SKM-1 treated with dmso at 0.1 percent for 144 hours (cell line): ENCODE results near the gene CREBBP.

ENCODE experiments used
- DNase-seq: peaks from one replicate; lab custom pipeline; 2025; ENCODE audit not compliant: unreplicated experiment; lab: John Stamatoyannopoulos, UW

CREBBP gene

GRCh38 chr16:3825103-3825502, 55.4 kb downstream of the CREBBP start:
- no peak for DNase-seq

GRCh38 chr16:3824121-3824795, 56.3 kb downstream of the CREBBP start:
- DNase-seq = no peak

GRCh38 chr16:3823427-3823826, 57.1 kb downstream of the CREBBP start:
- no peak for DNase-seq

- no peak for DNase-seq
Observed at GRCh38 chr16:3822366-3823045, 58.0 kb downstream of the CREBBP start.

- DNase-seq = no peak
Observed at GRCh38 chr16:3821184-3821583, 59.3 kb downstream of the CREBBP start.

- no peak for DNase-seq
Observed at GRCh38 chr16:3819746-3820724, 60.5 kb downstream of the CREBBP start.

GRCh38 chr16:3819175-3819527, 61.4 kb downstream of the CREBBP start:
- no peak for DNase-seq

- no peak for DNase-seq
Observed at GRCh38 chr16:3816326-3816725, 64.2 kb downstream of the CREBBP start.

- no peak for DNase-seq
Observed at GRCh38 chr16:3814755-3815154, 65.8 kb downstream of the CREBBP start.

GRCh38 chr16:3812469-3813172, 67.9 kb downstream of the CREBBP start:
- no peak for DNase-seq

GRCh38 chr16:3810818-3811217, 69.7 kb downstream of the CREBBP start:
- no peak for DNase-seq

- DNase-seq = no peak
Observed at GRCh38 chr16:3810198-3810664, 70.3 kb downstream of the CREBBP start.

- DNase-seq = no peak
Observed at GRCh38 chr16:3808308-3809063, 72.0 kb downstream of the CREBBP start.

GRCh38 chr16:3807425-3808123, 72.9 kb downstream of the CREBBP start:
- DNase-seq = no peak

- no peak for DNase-seq
Observed at GRCh38 chr16:3804426-3805016, 76.0 kb downstream of the CREBBP start.

- DNase-seq = no peak
Observed at GRCh38 chr16:3800477-3801270, 79.8 kb downstream of the CREBBP start.

GRCh38 chr16:3800019-3800418, 80.5 kb downstream of the CREBBP start:
- no peak for DNase-seq

GRCh38 chr16:3799354-3799753, 81.2 kb downstream of the CREBBP start:
- DNase-seq = no peak
